ENCODE data around the gene FAM47E. TPM values are rescaled to one million over a fixed set of nuclear protein-coding genes. Genes with fewer than 3 reads are reported as not detected.

FAM47E gene
- total and polyA plus RNA-seq, 2 donors (not counting 1 experiment from before 2014, with no cell fraction given), result 0.15 to 1.3 TPM

DNA sequence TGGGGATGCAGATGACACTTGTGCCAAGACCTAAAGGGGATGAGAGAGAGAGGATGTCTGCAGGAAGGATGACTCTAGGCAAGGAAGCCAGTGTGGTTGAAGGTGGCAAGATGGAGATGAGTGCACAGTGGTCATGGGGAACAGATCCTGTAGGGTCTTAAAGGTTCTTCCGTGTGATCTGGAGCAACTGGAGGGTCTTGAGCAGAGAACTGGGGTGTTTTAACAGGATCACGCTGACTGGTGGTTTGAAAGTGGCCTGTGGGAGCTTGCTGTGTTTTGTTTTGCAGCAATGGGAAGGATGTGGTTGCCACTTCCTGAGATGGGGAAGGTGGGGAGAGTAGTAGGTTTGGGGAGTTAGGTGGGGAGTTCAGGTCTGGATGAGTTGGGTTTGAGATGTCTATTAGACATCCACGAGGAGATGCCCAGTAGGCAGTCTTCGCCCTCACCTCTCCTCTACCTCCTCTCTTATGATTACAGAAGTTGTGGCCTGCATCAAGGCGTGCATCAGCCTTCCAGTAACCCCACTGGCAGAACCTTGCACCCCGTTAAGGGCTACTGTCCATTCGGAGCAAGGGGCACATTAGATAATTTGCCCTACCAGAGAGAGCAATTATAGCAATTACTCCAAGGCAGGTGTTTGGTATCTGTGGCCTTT, 53.6 kb downstream of the FAM47E start:
- Histone ChIP-seq H3K4me3 (ENCODE audit: control extremely low read depth in 1 of 5, extremely low read depth in 1 of 5, insufficient read depth in 1 of 5, low read depth in 2 of 5, low read length in 4 of 5) (peak overlapping the region in 2 of 5 experiments; percentile 15 to 51), H3K27me3 (replicated peaks in 1 of 4; ENCODE audit: control extremely low read depth in 1 of 4, control insufficient read depth in 3 of 4, insufficient read depth in 4 of 4, low read length in 3 of 4) (peaks cover 0 to 38% (median 8%) of the 10 kb centered on the region in 4 experiments), H3K79me2 (ENCODE audit: control insufficient read depth, insufficient read depth, low read length) (no peaks in the 10 kb centered on the region), H3K9me3 (ENCODE audit: control extremely low read depth in 1 of 3, control insufficient read depth in 2 of 3, insufficient read depth in 1 of 3, low read length in 2 of 3) (peaks cover 0 to 6% (median 0%) of the 10 kb centered on the region in 3 donors), H3K4me1 (ENCODE audit: control insufficient read depth in 2 of 2, insufficient read depth in 2 of 2, low read length in 2 of 2) (peaks cover 20 to 22% of the 10 kb centered on the region in 2 donors), H3K9ac (ENCODE audit: low read length) (peak overlapping the region; percentile 55), H2AFZ (ENCODE audit: insufficient read depth, low read depth, low read length, poor library complexity, severe bottlenecking) (peak overlapping the region; percentile 68), H3K4me2 (replicated peaks; ENCODE audit: low read depth, low read length, poor library complexity, severe bottlenecking) (peak overlapping the region; percentile 87), H3K27ac (ENCODE audit: low read length in 2 of 2) (no peak overlapping the region), H3K36me3 (replicated peaks in 1 of 2; ENCODE audit: control extremely low read depth in 1 of 2, control insufficient read depth in 1 of 2, extremely low read depth in 1 of 2, insufficient read depth in 2 of 2, low read length in 1 of 2) (no peaks in the 10 kb centered on the region), H4K20me1 (ENCODE audit: control insufficient read depth, insufficient read depth, low read length, poor library complexity, severe bottlenecking) (no peaks in the 10 kb centered on the region)
- Mint-ChIP-seq H3K4me1 (peaks cover 20% of the 10 kb centered on the region), H3K27ac (no peak overlapping the region), H3K27me3 (peaks cover 46% of the 10 kb centered on the region), H3K9me3 (ENCODE audit: insufficient read depth) (no peaks in the 10 kb centered on the region), H3K4me3 (peak overlapping the region; percentile 83)
- ATAC-seq (ENCODE audit: low read depth), result no peak
- WGBS (ENCODE audit: insufficient coverage), result 22% methylated on average over 3 of the region's 7 CpGs
- ChIA-PET POLR2A (no interaction called here), CTCF (interaction anchor here (1.2 kb wide), 1 partner anchor 126 kb away, joined by 5 read pairs; no protein-coding TSS in a partner anchor)
- TF ChIP-seq, protein P1, sequence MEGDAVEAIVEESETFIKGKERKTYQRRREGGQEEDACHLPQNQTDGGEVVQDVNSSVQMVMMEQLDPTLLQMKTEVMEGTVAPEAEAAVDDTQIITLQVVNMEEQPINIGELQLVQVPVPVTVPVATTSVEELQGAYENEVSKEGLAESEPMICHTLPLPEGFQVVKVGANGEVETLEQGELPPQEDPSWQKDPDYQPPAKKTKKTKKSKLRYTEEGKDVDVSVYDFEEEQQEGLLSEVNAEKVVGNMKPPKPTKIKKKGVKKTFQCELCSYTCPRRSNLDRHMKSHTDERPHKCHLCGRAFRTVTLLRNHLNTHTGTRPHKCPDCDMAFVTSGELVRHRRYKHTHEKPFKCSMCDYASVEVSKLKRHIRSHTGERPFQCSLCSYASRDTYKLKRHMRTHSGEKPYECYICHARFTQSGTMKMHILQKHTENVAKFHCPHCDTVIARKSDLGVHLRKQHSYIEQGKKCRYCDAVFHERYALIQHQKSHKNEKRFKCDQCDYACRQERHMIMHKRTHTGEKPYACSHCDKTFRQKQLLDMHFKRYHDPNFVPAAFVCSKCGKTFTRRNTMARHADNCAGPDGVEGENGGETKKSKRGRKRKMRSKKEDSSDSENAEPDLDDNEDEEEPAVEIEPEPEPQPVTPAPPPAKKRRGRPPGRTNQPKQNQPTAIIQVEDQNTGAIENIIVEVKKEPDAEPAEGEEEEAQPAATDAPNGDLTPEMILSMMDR (IDR thresholded peaks at IDR 0.05), result no peak
- TF ChIP-seq EZH2 (IDR thresholded peaks at IDR 0.05; ENCODE audit: borderline replicate concordance, insufficient read depth, low read depth, low read length, poor library complexity, severe bottlenecking), result no peak
- no peak for DNase-seq
- intact Hi-C loops (cut with micrococcal nuclease), result no loop called here
